ENCODE data around the gene RYR1.

GRCh38 chr19:38386971-38387549 lies 46.4 kb upstream of the RYR1 start:
- TF ChIP-seq EZH2phosphoT487 (IDR thresholded peaks at IDR 0.05; ENCODE audit: insufficient read depth, low read depth) (no peak), EZH2 (IDR thresholded peaks at IDR 0.05; ENCODE audit: insufficient read depth, poor library complexity, severe bottlenecking) (no peak)

All from GM23248 (cell line).